PC-3 (cell line): Measurements from ENCODE around the gene SNX22. TPM values are rescaled to one million over a fixed set of nuclear protein-coding genes. Genes with fewer than 3 reads are reported as not detected.

Experiments
- ATAC-seq: fragments of 200-7000 bp; cut with Tn5 transposase; 2 replicates; pipeline ENCODE4 v1.9.1; 2020; ENCODE audit warnings: mild to moderate bottlenecking, moderate library complexity
- BruUV-seq: library from RNA; stranded (reverse); fragments of 400-500 nt; replicated peaks from 2 replicates; lab custom pipeline; 2021; lab: Mats Ljungman, UMichigan
- CTCF ChIA-PET: fragments of 300-600 bp; sonication (Branson Sonifier 250); formaldehyde crosslinking; loops from one replicate; lab custom pipeline; 2022; ENCODE audit warnings: antibody characterized with exemption; lab: Charles Lee
- POLR2A ChIA-PET: fragments of 300-600 bp; sonication (Branson Sonifier 250); formaldehyde crosslinking; loops from one replicate; lab custom pipeline; 2022; ENCODE audit warnings: antibody characterized with exemption; ENCODE audit not compliant: unreplicated experiment; lab: Charles Lee
- DNase-seq: peaks from one replicate; pipeline ENCODE4 v3.0.0-alpha.2; 2015
- H2AFZ ChIP-seq: fragments of 300-600 bp; sonication (generic); 2 replicates; pipeline ENCODE4 v1.6.0; 2016; ENCODE audit warnings: antibody characterized with exemption, low read length
- H3F3A ChIP-seq: fragments of 300-600 bp; sonication (generic); one replicate; pipeline ENCODE4 v1.6.0; 2017; ENCODE audit warnings: antibody characterized with exemption, low read length, control low read depth, mild to moderate bottlenecking; ENCODE audit not compliant: unreplicated experiment
- H3K27ac ChIP-seq: fragments of 300-600 bp; sonication (generic); 2 replicates; pipeline ENCODE4 v1.5.1; 2016; ENCODE audit warnings: mild to moderate bottlenecking, low read length
- H3K27me3 ChIP-seq: fragments of 300-600 bp; sonication (generic); 2 replicates; pipeline ENCODE4 v1.6.1; 2016; ENCODE audit warnings: low read length, mixed read lengths
- H3K36me3 ChIP-seq: fragments of 300-600 bp; sonication (generic); 2 replicates; pipeline ENCODE4 v1.6.1; 2016; ENCODE audit warnings: low read depth, mixed run types, low read length, mixed read lengths
- H3K4me1 ChIP-seq: fragments of 300-600 bp; sonication (generic); 2 replicates; pipeline ENCODE4 v1.5.1; 2016; ENCODE audit warnings: low read length; ENCODE audit not compliant: insufficient read depth
- H3K4me2 ChIP-seq: fragments of 300-600 bp; sonication (generic); 2 replicates; pipeline ENCODE4 v1.6.0; 2016; ENCODE audit warnings: low read length
- H3K4me3 ChIP-seq: fragments of 300-600 bp; sonication (generic); 2 replicates; pipeline ENCODE4 v1.5.1; 2016; ENCODE audit warnings: mild to moderate bottlenecking, low read length, mixed read lengths
- H3K79me2 ChIP-seq: fragments of 300-600 bp; sonication (generic); 2 replicates; pipeline ENCODE4 v1.6.1; 2017; ENCODE audit warnings: low read length, mixed read lengths
- H3K9ac ChIP-seq: fragments of 300-600 bp; sonication (generic); 2 replicates; pipeline ENCODE4 v1.6.0; 2016; ENCODE audit warnings: mild to moderate bottlenecking, low read length
- H3K9me2 ChIP-seq: fragments of 300-600 bp; sonication (generic); replicated peaks from 2 replicates; pipeline ENCODE4 v1.6.1; 2016; ENCODE audit warnings: mixed run types, low read length, mixed read lengths
- H3K9me3 ChIP-seq: fragments of 300-600 bp; sonication (generic); 2 replicates; pipeline ENCODE4 v1.6.1; 2016; ENCODE audit warnings: low read length, mixed read lengths
- H4K20me1 ChIP-seq: fragments of 300-600 bp; sonication (generic); 2 replicates; pipeline ENCODE4 v1.6.1; 2016; ENCODE audit warnings: low read length, mixed read lengths
- EZH2 ChIP-seq: fragments of 300-600 bp; sonication (generic); IDR thresholded peaks from one replicate; pipeline ENCODE4 v1.6.1; 2017; ENCODE audit warnings: antibody characterized with exemption, mild to moderate bottlenecking, low read length; ENCODE audit not compliant: unreplicated experiment
- EZH2phosphoT487 ChIP-seq: fragments of 300-600 bp; sonication (generic); IDR thresholded peaks from 2 replicates; pipeline ENCODE4 v1.6.1; 2018; ENCODE audit warnings: mild to moderate bottlenecking, antibody characterized with exemption, low read length, borderline replicate concordance
- intact Hi-C: fragments of 100-400 bp; cut with micrococcal nuclease; formaldehyde crosslinking; loops from 2 replicates; pipeline ENCODE4 v1.9.0; 2023
- total RNA-seq: library from RNA; depleted of rRNA; stranded (reverse); fragments of >200 nt; gene quantifications from 2 replicates; pipeline ENCODE4 v1.2.3, GENCODE V29; 2014
- TF ChIP-seq, protein P1 (sequence below): fragments of 300-600 bp; sonication (generic); conservative IDR thresholded peaks from 2 replicates; pipeline ENCODE4 v1.5.1; 2017; ENCODE audit warnings: antibody characterized with exemption, low read depth, mild to moderate bottlenecking, low read length

SNX22 gene
- total RNA-seq, 1 experiment from 2014 or later: 0.77 TPM

DNA sequence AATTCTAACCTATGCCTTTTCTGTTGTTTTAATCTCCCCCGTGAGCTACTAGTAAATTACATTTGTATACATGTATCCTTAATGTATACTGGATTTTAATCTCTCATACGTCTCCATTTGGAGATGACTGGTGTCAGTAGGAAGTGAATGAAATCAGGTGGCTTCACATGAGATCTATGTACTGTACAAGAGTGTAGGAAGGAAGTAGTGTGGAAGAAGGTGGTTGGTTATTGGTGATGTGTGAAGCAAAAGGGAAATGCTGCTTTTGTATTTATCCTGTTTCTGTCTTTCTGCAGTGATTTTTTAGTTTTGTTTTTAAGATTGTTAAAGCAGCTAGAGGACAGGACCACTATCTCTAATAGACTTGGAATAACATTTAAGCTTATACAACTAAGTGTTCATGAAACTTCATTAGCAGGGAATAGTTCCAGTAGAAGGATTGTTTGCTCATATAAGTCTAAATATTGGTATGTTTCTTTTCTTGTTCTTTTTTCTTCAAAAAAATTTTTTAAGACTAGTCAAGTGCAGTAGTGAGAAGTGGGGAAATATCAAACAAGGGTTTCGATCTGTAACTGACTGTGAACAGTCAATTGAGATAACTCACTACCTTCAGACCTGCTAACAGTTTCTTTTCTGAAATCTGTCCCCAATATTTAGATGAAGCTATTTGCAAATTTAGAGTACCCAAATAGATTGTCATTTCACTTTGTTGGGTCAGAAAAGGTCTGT lies 40.4 kb upstream of the SNX22 start:
- ChIA-PET CTCF (no interaction called here), POLR2A (no interaction called here)

DNA sequence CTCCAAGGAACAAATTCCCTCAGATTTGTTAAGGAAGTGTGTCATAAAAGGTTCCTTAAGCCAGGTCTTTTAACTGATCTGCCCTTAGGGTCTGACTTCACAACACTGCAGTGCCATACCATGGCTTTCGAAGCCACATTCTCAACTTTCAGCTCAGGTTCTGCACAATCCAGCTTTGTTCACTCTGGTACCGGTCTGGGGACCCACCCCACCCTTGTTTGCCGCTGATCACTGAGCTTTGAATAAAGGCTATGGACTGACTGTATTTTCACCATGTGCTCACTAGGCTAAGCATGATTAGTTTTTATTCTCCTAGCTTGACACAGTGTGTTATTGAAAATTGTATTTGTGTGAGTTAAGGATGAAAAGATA lies 39.9 kb upstream of the SNX22 start:
- Histone ChIP-seq H3K4me1 (no peaks in the 10 kb centered on the region), H3K79me2 (peaks cover 28% of the 10 kb centered on the region), H2AFZ (no peak overlapping the region), H3K27me3 (no peaks in the 10 kb centered on the region), H3K9me2 (no peaks in the 10 kb centered on the region), H3K9ac (no peak overlapping the region), H3K4me3 (no peak overlapping the region), H3K4me2 (no peak overlapping the region), H4K20me1 (no peaks in the 10 kb centered on the region), H3F3A (no peaks in the 10 kb centered on the region), H3K36me3 (peaks cover 22% of the 10 kb centered on the region), H3K27ac (no peak overlapping the region), H3K9me3 (no peaks in the 10 kb centered on the region)
- no peak for DNase-seq
- ChIA-PET CTCF (no interaction called here), POLR2A (no interaction called here)
- no peak for TF ChIP-seq EZH2phosphoT487
- TF ChIP-seq, protein P1, sequence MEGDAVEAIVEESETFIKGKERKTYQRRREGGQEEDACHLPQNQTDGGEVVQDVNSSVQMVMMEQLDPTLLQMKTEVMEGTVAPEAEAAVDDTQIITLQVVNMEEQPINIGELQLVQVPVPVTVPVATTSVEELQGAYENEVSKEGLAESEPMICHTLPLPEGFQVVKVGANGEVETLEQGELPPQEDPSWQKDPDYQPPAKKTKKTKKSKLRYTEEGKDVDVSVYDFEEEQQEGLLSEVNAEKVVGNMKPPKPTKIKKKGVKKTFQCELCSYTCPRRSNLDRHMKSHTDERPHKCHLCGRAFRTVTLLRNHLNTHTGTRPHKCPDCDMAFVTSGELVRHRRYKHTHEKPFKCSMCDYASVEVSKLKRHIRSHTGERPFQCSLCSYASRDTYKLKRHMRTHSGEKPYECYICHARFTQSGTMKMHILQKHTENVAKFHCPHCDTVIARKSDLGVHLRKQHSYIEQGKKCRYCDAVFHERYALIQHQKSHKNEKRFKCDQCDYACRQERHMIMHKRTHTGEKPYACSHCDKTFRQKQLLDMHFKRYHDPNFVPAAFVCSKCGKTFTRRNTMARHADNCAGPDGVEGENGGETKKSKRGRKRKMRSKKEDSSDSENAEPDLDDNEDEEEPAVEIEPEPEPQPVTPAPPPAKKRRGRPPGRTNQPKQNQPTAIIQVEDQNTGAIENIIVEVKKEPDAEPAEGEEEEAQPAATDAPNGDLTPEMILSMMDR: no peak
- TF ChIP-seq EZH2: no peak
- no peak for ATAC-seq
- intact Hi-C loops: no loop called here
- BruUV-seq: no TSS peak

More for the DNA sequence above, 40.4 kb upstream of the SNX22 start:
- no peaks in the 10 kb centered on the region for H3K9me3 ChIP-seq
- H3K36me3 ChIP-seq: peaks cover 17% of the 10 kb centered on the region
- H2AFZ ChIP-seq: no peak overlapping the region
- H3K4me2 ChIP-seq: no peak overlapping the region
- no peak overlapping the region for H3K4me3 ChIP-seq
- no peaks in the 10 kb centered on the region for H3F3A ChIP-seq
- no peaks in the 10 kb centered on the region for H3K9me2 ChIP-seq
- ATAC-seq: no peak
- no TSS peak for BruUV-seq
- intact Hi-C loops: no loop called here
- H3K79me2 ChIP-seq: peaks cover 34% of the 10 kb centered on the region
- no peak overlapping the region for H3K27ac ChIP-seq
- no peaks in the 10 kb centered on the region for H3K4me1 ChIP-seq
- no peak for DNase-seq
- TF ChIP-seq EZH2phosphoT487 (no peak), EZH2 (no peak)
- TF ChIP-seq, protein P1: no peak
- no peaks in the 10 kb centered on the region for H3K27me3 ChIP-seq
- H3K9ac ChIP-seq: no peak overlapping the region
- no peaks in the 10 kb centered on the region for H4K20me1 ChIP-seq

DNA sequence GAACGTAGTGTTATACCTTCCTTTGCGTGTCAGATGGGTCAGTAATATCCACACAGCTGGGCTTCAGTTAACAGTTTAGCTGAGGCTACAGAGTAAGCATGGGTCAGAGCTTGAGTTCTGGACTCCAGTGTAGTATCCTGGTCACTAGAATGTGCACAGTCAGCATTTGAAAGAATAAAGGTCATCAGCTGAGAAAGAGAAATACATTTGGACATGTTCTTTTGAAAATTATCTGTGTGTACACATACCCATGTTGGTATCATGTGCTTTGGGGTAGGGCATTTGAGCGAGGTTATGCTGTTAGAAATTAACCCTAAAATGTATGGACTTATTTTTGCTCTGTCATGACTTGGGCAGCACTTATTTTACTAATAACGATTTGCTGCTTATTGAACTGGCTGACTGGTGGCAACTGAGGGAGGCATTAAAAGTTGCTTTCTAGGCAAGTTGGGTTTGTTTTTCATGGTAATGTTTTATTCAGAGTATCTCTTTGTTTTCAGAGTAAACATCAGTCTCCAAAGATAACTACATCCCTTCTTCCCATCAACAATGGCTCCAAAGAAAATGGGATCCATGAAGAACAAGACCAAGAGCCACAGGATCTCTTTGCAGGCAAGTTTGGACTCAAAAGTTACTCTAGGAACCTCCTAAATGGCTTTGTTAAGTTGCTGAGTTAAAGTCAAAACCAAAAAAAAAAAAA lies 39.3 kb upstream of the SNX22 start:
- CTCF ChIA-PET: no interaction called here

More for the DNA sequence above, 39.3 kb upstream of the SNX22 start:
- Histone ChIP-seq H3K4me2 (no peak overlapping the region), H3K9me2 (no peaks in the 10 kb centered on the region), H3K79me2 (peaks cover 23% of the 10 kb centered on the region), H3K36me3 (peaks cover 23% of the 10 kb centered on the region), H2AFZ (no peak overlapping the region), H4K20me1 (no peaks in the 10 kb centered on the region), H3F3A (no peaks in the 10 kb centered on the region), H3K9ac (no peak overlapping the region), H3K4me3 (no peak overlapping the region), H3K4me1 (no peaks in the 10 kb centered on the region), H3K27ac (no peak overlapping the region), H3K27me3 (no peaks in the 10 kb centered on the region), H3K9me3 (no peaks in the 10 kb centered on the region)
- DNase-seq (no peak), ATAC-seq (no peak)
- intact Hi-C loops: no loop called here
- POLR2A ChIA-PET: no interaction called here
- TF ChIP-seq, protein P1: no peak
- TF ChIP-seq EZH2phosphoT487 (no peak), EZH2 (no peak)
- no TSS peak for BruUV-seq
